Natural killer cell (primary cell): Measurements from ENCODE around the gene LCP2. TPM values are rescaled to one million over a fixed set of nuclear protein-coding genes. Genes with fewer than 3 reads are reported as not detected.

Source experiments
- ATAC-seq, 3 donors: fragments of 150-1000 bp in 2 of 3; fragments of 200-7000 bp in 1 of 3; cut with Tn5 transposase; 1 replicate in 1 of 3; 2 replicates in 2 of 3; pipeline ENCODE4 v1.10.0; 2021; ENCODE audit warnings: mild to moderate bottlenecking in 2 of 3, moderate library complexity in 2 of 3
- DNase-seq, 2 donors: peaks; one replicate each; pipeline versions ENCODE4 v3.0.0 to v3.0.0-alpha.2; 2013 to 2021; ENCODE audit warnings: mixed read lengths in 1 of 2
- H3K27ac ChIP-seq: one replicate; pipeline ENCODE4 v1.5.1; 2013; ENCODE audit warnings: mild to moderate bottlenecking, low read length
- H3K27me3 ChIP-seq: one replicate; pipeline ENCODE4 v1.6.1; 2013; ENCODE audit warnings: low read length; ENCODE audit not compliant: control insufficient read depth, insufficient read depth
- H3K36me3 ChIP-seq: one replicate; pipeline ENCODE4 v1.6.1; 2013; ENCODE audit warnings: low read length; ENCODE audit not compliant: control insufficient read depth, insufficient read depth
- H3K4me1 ChIP-seq: one replicate; pipeline ENCODE4 v1.6.1; 2013; ENCODE audit warnings: low read length; ENCODE audit not compliant: control insufficient read depth, insufficient read depth
- H3K4me3 ChIP-seq: one replicate; pipeline ENCODE4 v1.5.1; 2013; ENCODE audit warnings: low read length
- H3K9me3 ChIP-seq: one replicate; pipeline ENCODE4 v1.6.1; 2013; ENCODE audit warnings: low read length; ENCODE audit not compliant: control insufficient read depth, insufficient read depth
- H3K27ac Mint-ChIP-seq, 2 donors: one replicate each; pipeline ENCODE4 v1.8.0; 2022; ENCODE audit warnings: mild to moderate bottlenecking in 2 of 2, mixed read lengths in 2 of 2, moderate library complexity in 1 of 2
- H3K27me3 Mint-ChIP-seq, 2 donors: one replicate each; pipeline ENCODE4 v1.8.0; 2022; ENCODE audit warnings: low read depth in 2 of 2, mixed read lengths in 2 of 2
- H3K36me3 Mint-ChIP-seq: one replicate; pipeline ENCODE4 v1.8.0; 2022; ENCODE audit warnings: mixed read lengths
- H3K4me1 Mint-ChIP-seq, 2 donors: one replicate each; pipeline ENCODE4 v1.8.0; 2022; ENCODE audit warnings: mixed read lengths in 2 of 2
- H3K4me3 Mint-ChIP-seq: one replicate; pipeline ENCODE4 v1.8.0; 2022; ENCODE audit warnings: mild to moderate bottlenecking, moderate library complexity, mixed read lengths
- H3K9me3 Mint-ChIP-seq, 2 donors: one replicate each; pipeline ENCODE4 v1.8.0; 2022; ENCODE audit warnings: mixed read lengths in 2 of 2
- CTCF ChIP-seq: fragments of 200-600 bp; IDR thresholded peaks from one replicate; pipeline ENCODE4 v1.8.0; 2022; ENCODE audit warnings: antibody characterized with exemption
- WGBS: methylation state at CpG from one replicate; pipeline ENCODE4 v1.1.7; 2013; ENCODE audit warnings: missing lambda C conversion rate; ENCODE audit not compliant: insufficient coverage; 5-methylcytosine and 5-hydroxymethylcytosine counted together
- intact Hi-C: fragments of 100-400 bp; cut with micrococcal nuclease; formaldehyde crosslinking; loops from one replicate; pipeline ENCODE4 v1.14.2; 2022
- total RNA-seq, 4 donors: library from RNA; stranded (reverse); fragments of 120-200 nt in 1 of 4; gene quantifications; one replicate each; pipeline versions ENCODE4 v1.2.3 to v1.2.4, GENCODE V29; 2013 to 2022

LCP2 gene
- total RNA-seq, 3 donors from 2014 or later (not counting 1 experiment from before 2014, with no cell fraction given) = 376 to 488 (median 450) TPM

DNA sequence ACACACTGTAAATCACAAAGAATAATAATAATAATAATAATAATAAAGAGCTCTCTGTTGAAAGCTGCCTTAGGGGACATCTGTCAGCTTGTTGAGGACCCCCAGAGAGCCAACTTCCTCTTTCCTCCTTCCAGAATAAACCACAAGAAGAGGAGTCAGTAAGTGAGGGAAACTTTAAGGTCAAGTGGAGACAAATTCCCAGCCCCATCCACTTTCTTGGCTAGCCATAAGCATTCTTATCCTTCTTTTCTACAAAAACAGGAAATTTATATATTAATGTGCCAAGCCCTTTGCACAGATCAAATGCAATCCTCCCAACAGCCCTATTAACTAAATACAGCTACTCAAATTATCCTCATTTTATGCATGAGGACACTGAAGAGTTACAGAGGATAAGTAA lies 74.2 kb downstream of the LCP2 start:
- H3K27me3 ChIP-seq = no peaks in the 10 kb centered on the region
- H3K36me3 ChIP-seq = no peaks in the 10 kb centered on the region
- no peaks in the 10 kb centered on the region for H3K9me3 Mint-ChIP-seq
- H3K4me1 Mint-ChIP-seq = peaks cover 7 to 8% of the 10 kb centered on the region in 2 donors
- H3K4me1 ChIP-seq = peaks cover 2% of the 10 kb centered on the region
- no peak overlapping the region for H3K27ac Mint-ChIP-seq
- ATAC-seq = no peak
- no peak overlapping the region for H3K4me3 Mint-ChIP-seq
- no peaks in the 10 kb centered on the region for H3K36me3 Mint-ChIP-seq
- intact Hi-C loops = no loop called here
- H3K4me3 ChIP-seq = no peak overlapping the region
- no peaks in the 10 kb centered on the region for H3K27me3 Mint-ChIP-seq
- DNase-seq = no peak
- no peak for TF ChIP-seq CTCF
- no peak overlapping the region for H3K27ac ChIP-seq
- no peaks in the 10 kb centered on the region for H3K9me3 ChIP-seq

- no peak for DNase-seq
- H3K36me3 Mint-ChIP-seq = no peaks in the 10 kb centered on the region
- WGBS = 86% methylated on average over 5 of the region's 6 CpGs
- H3K27ac Mint-ChIP-seq = no peak overlapping the region
- Histone ChIP-seq H3K4me3 (no peak overlapping the region), H3K4me1 (peaks cover 2% of the 10 kb centered on the region), H3K36me3 (no peaks in the 10 kb centered on the region), H3K27me3 (no peaks in the 10 kb centered on the region), H3K9me3 (no peaks in the 10 kb centered on the region), H3K27ac (no peak overlapping the region)
- no peaks in the 10 kb centered on the region for H3K9me3 Mint-ChIP-seq
- no peaks in the 10 kb centered on the region for H3K27me3 Mint-ChIP-seq
- H3K4me1 Mint-ChIP-seq = peaks cover 7 to 8% of the 10 kb centered on the region in 2 donors
- intact Hi-C loops = no loop called here
- no peak overlapping the region for H3K4me3 Mint-ChIP-seq
- no peak for TF ChIP-seq CTCF
- no peak for ATAC-seq
Measured at GRCh38 chr5:170221327-170221741, 76.2 kb downstream of the LCP2 start.

- DNase-seq (no peak), ATAC-seq (no peak)
- no peak for TF ChIP-seq CTCF
- H3K36me3 Mint-ChIP-seq = no peaks in the 10 kb centered on the region
- Histone ChIP-seq H3K9me3 (no peaks in the 10 kb centered on the region), H3K4me1 (no peaks in the 10 kb centered on the region), H3K4me3 (no peak overlapping the region), H3K36me3 (no peaks in the 10 kb centered on the region), H3K27ac (no peak overlapping the region), H3K27me3 (no peaks in the 10 kb centered on the region)
- H3K4me1 Mint-ChIP-seq = no peaks in the 10 kb centered on the region
- 81% methylated on average over 2 of the region's 2 CpGs for WGBS
- H3K27me3 Mint-ChIP-seq = no peaks in the 10 kb centered on the region
- no peak overlapping the region for H3K4me3 Mint-ChIP-seq
- H3K9me3 Mint-ChIP-seq = no peaks in the 10 kb centered on the region
- H3K27ac Mint-ChIP-seq = no peak overlapping the region
- intact Hi-C loops = no loop called here
Measured at GRCh38 chr5:170220191-170220590, 77.4 kb downstream of the LCP2 start.

DNA sequence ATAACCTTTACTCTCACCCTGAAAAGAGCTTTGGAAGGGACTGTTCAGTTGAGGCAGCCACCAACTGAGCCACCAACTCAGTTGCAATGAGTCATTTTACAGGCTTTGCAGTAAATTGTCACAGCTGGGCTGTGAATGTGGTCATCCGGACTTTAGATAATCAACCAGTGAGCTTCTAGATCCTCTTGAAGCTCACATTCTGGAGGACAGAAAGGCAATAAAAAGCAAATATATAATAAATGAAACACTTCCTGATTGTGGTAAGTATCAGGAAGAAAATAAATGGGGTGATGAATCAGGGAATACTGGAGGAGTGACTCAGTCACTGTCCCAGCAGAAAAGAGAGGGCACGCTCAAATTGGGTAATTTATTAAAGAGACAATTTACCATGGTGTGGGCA lies 78.0 kb downstream of the LCP2 start:
- no peak overlapping the region for H3K4me3 ChIP-seq
- H3K9me3 Mint-ChIP-seq = no peaks in the 10 kb centered on the region
- H3K27me3 ChIP-seq = no peaks in the 10 kb centered on the region
- no peak for TF ChIP-seq CTCF
- no peaks in the 10 kb centered on the region for H3K4me1 ChIP-seq
- DNase-seq (no peak), ATAC-seq (no peak)
- no peak overlapping the region for H3K4me3 Mint-ChIP-seq
- H3K9me3 ChIP-seq = no peaks in the 10 kb centered on the region
- 100% methylated on average over 1 of the region's 2 CpGs for WGBS
- no peaks in the 10 kb centered on the region for H3K27me3 Mint-ChIP-seq
- no peak overlapping the region for H3K27ac Mint-ChIP-seq
- no peak overlapping the region for H3K27ac ChIP-seq
- H3K4me1 Mint-ChIP-seq = no peaks in the 10 kb centered on the region
- H3K36me3 Mint-ChIP-seq = no peaks in the 10 kb centered on the region
- intact Hi-C loops = no loop called here
- no peaks in the 10 kb centered on the region for H3K36me3 ChIP-seq
